GM21717 (cell line): Measurements from ENCODE around the gene TUT4.

Experiments
- ATAC-seq: cut with Tn5 transposase; IDR thresholded peaks from one replicate; pipeline ENCODE4 v1.9.1; 2021; ENCODE audit warnings: mild to moderate bottlenecking, moderate library complexity; ENCODE audit not compliant: unreplicated experiment

TUT4 gene

DNA sequence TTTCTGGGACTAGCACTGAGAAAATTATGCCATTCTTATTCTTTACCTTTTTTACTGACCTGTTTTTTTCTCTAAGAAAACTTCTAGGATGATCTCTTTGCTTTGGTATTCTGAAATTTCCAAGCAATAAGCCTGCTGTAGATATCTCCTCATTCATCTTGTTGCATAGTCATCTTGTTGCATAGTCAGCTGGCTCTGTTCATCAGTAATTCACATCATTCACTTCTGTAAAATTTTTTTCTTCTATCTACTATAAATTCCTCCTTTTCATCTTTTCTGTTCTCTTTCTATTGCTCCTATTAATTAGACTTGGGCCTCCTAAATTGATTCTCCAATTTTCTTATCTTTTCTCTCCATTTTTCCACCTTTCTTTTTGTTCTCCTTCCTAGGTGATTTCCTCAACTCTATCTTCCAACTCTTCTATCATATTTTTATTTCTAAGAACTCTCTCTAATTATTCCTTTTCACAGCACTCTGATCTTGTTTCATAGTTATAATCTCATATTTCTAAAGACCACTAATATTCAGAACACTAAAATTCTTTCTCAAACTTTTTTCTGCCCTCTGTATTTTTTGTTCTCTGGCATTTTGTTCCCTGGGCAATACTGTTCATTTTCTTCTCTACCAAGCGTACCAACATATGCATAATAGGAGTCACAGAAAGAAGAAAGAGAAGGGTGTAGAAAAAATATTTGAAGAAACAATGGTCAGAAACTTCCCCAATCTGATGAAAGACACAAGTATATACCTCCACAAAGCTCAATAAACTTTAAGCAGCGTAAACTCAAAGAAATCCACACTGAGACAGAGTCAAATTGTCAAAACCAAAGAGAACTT is 17.7 kb downstream of the TUT4 start:
- ATAC-seq, result no peak

DNA sequence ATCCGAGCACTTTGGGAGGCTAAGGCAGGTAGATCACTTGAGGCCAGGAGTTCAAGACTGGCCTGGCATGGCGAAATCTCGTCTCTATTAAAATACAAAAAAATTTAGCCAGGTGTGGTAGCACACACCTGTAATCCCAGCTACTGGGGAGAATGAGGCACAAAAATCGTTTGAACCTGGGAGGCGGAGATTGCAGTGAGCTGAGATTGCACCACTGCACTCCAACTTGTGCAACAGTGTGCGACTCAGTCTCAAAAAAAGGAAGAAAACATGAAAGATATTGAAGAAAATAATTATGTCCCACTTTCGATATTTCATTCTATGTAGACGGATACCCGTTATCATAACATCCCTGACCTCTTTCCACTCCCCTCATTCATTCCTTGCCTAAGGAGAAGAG is 19.2 kb downstream of the TUT4 start:
- ATAC-seq, result no peak

DNA sequence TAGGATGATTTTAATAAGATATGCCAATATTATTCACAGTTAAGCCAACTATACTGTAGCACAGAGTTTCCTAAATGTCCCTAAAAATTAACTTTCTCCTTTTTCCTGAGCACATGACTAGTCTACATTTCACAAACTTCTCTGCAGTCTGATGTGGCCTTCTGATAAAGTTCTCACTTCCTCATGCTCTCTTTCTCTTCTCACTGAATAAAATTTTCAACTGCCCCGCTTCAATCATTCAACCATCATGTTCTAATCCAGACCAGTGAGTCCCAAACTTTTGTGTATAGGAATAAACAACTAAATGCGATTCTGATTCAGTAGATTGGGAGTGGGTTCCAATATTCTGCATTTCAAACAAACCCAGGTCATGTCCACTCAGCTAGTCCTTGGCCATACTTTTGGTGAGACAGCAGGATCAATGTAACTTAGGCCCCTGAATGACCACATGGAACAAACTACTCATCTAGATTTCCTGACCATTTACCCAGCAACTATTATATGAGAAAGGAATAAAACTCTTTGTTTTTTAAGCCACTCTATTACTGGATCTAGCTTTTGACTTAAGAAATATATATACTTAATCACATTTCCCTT is 20.1 kb downstream of the TUT4 start:
- ATAC-seq, result no peak

- ATAC-seq, result no peak
Observed at GRCh38 chr1:52532247-52532646, 20.6 kb downstream of the TUT4 start.

DNA sequence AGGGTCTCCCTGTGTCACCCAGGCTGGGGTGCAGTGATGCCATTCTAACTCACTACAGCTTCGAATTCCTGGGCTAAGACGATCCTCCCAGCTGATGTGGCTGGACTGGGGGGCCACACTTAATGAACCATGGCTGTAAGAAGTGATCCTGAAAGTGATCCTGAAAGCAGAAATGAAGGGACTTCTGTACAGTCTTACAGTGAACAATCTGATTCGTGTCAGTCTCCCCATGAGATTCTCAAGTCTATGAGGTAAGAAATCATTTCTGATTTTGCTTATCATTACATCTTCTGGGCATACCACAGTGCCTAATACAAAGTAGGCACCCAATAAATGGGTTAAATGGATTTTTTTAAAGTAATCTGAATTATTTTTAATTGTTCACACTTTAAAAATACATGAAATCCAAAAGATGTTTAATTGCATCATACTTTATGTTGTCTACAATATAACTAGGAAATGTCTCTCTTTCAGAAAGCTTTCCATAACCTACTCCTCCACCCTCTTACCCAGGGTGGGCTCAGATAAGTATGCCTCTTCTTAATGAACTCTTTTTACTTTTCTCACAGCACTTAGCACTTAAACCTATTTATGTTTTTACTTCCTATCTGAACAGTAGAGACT is 21.5 kb downstream of the TUT4 start:
- no peak for ATAC-seq

DNA sequence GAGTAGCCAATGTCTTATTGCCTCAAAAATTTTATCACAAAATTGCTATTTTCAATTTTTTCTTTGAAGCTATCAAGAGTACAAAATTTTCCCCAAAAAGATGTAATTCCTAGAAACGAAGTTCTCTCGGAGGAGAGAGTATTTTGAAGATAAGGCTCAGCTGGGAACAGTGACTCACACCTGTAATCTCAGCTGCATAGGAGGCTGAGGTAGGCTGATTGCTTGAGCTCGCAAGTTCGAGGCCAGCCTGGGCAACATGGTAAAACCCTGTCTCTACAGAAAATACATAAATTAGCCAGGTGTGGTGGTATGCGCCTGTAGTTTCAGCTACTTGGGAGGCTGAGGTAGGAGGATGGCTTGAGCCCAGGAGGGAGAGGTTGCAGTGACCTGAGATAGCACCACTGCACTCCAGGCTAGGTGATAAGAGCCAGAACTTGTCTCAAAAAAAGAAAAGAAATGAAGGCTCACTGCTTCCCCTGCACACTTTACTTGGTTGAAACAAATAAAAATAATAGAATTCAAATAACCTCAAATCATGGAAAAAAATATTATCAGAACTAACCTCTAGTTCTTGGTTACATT is 22.2 kb downstream of the TUT4 start:
- ATAC-seq, result no peak

DNA sequence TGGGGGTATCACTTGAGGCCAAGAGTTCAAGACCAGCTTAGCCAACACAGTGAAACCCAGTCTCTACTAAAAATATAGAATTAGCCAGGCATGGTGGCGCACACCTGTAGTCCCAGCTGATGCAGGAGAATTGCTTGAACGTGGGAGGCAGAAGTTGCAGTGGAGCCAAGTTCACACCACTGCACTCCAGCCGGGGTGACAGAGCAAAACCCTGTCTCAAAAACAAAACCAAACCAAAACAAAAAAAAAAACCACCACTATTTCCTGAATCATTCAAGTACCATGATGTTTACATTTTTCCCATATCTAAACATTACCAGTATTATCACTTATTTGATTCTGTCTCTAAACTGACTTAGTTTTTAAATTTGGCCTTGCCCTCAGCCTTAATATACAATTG is 29.5 kb downstream of the TUT4 start:
- ATAC-seq, result no peak

DNA sequence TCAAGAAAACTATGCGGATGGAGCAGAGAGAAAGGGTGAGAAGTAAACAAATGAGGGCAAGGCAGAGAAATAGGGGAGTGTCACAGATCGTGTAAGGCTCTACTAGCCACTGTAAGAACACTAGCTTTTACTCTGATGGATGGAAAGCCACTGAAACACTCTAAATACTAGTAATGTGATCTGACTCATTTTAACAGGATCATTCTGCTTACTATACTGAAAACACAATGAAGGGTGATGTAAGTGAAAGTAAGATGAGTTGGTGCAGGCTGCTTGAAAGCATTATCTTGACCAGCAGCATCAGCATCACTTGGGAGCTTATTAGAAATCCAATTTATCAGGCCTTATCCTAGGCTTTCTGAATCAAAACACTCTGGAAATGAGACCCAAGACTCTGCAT is 32.7 kb downstream of the TUT4 start:
- no peak for ATAC-seq

DNA sequence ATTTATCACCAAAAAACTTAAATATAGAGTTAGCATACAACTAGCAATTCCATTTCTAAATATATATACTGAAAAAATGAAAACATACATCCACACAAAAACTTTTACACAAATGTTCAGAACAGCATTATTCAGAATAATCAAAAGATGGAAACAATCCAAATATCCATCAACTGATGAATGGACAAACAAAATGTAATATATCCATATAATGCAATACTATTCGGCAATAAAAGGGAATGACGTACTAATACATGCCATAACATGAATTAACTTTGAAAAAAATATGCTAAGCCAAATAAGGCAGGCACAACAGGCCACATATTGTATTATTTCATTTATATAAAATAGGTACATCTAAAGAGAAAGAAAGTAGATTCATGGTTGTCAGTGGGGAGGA is 33.9 kb downstream of the TUT4 start:
- ATAC-seq, result no peak

DNA sequence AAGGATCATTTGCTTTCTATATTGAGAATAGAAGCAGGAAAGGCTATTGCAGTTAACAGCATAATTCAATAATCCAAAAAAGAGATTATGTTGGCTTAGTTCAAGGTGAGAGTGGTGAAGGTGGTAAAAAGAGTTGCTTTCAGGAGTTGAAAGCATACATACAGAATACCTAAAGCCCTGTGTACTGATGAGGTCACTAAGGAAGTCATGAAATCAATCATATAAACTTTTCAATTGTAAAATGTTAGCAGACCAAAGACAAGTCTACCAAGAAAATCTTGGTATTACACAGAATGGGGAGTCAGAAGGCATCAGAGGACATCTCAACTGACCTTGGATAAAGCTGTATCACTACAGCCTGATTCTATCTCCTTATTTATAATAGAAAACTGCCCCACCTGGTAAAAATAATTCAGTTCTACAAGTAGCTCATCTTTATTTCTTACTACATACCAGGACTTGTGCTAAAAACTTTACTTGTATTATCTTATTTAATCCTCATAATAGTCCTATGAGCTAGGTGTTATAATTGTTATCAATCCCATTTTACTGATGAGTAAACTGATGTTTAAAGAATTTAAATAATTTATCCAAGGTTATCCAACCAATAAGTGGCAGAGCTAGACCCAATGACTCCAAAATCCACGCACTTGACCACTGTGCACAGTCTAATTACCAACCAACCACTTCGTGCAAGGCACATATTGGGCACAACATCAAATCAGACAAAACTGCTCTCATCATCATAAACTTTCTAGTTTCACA is 40.9 kb downstream of the TUT4 start:
- no peak for ATAC-seq

DNA sequence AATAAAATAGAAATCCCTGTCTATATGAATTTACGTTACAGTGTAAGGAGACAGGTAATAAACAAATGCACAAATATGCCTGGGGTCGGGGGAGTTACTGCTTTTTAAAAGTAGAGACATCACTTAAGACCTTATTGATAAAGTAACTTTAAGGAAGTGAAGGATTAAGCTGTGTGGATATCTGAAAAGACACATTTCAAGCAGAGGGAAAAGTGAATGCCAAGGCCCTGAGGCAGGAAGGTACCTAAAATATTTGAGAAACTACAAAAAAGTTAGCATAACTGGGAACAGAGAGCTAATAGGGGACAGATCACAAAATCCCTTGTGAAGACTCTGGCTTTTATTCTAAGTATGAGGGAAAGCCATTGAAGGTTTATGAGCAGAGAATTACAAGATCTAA is 41.5 kb downstream of the TUT4 start:
- ATAC-seq, result no peak

DNA sequence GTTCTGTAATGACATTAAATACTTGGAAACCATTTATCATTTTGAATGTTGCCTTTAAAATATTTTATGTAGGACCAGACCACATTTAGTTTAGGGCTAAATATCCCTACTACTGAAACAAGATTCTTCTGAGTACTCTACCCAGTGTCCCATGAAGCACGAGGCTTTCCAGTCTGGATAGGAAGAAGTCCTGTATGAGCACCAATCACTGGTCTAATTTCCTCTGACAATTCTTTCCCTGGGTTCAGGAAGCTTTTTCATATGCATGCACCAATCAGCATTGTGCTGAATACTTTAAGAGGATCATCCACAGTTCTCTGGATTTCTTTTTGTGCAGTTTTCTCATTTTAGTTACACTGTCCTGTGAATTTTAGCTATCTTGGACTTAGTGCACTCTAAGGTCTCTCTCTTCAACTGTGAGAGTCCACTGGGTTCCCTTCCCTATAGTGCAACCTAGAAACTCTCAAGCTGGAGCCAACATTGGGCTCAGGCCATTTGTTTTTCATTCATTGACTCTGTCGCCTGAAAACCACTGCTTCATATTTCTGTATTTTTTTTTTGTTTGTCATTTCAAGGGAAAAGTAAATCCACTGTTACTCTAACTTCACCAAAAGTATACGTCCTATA is 45.9 kb downstream of the TUT4 start:
- no peak for ATAC-seq

DNA sequence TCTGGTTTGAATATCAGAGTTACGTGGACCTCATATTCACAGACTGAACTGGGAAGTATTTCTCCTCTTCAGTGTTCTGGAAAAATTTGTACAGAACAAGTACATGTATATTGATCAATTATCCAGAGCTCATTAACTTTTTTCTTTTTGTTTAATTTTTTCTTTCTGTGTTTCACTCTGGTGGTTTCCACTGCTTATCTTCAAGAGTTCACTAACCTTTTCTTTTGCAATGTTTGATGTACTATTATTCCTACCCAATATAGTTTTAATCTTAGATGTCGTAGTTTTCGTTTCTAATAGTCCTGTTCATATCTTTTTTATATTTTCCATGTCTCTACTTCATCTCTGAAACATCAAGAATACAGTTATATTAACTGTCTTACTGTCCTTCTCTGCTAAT is 46.5 kb downstream of the TUT4 start:
- no peak for ATAC-seq

GRCh38 chr1:52504720-52505119 is 48.2 kb downstream of the TUT4 start:
- ATAC-seq, result no peak

DNA sequence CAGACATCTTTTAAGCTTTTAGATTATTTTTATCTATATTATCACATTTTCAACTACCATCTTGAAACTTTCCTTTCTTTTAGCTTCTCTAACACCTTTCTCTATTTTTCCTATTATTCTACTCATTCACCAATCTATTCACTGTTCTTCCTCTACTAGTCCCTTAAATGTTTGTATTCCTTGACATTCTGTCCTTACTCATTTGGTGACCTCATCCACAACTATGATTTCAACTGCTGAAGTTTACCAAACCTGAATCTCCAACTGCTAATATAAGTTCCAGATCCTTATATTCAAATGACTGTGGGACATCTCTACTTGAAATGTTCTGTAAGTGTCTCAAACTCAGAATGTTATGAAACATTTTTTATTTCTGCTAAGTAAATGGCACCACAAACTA is 49.2 kb downstream of the TUT4 start:
- ATAC-seq, result no peak

- no peak for ATAC-seq
Observed at GRCh38 chr1:52502789-52503188, 50.1 kb downstream of the TUT4 start.

DNA sequence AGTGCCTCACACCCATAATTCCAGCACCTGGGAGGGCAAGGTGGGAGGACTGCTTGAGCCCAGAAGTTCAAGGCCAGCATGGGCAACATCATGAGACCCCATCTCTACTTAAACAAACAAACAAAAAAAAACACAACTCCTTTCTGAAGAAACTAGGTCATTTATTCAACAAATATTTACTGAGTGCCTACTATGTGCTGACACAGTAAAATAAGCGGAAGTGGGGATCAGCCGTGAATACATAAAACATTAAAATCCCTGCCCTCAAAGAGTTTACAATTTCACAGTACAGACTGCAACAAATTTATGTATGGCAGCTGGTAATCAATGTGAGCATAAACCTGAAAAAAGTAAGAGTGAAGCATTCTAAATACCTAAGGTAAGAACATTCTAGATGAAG is 65.3 kb downstream of the TUT4 start:
- ATAC-seq, result no peak

- ATAC-seq, result no peak
Observed at GRCh38 chr1:52482326-52483004, 70.4 kb downstream of the TUT4 start.

- ATAC-seq, result no peak
Observed at GRCh38 chr1:52479076-52479475, 73.8 kb downstream of the TUT4 start.

DNA sequence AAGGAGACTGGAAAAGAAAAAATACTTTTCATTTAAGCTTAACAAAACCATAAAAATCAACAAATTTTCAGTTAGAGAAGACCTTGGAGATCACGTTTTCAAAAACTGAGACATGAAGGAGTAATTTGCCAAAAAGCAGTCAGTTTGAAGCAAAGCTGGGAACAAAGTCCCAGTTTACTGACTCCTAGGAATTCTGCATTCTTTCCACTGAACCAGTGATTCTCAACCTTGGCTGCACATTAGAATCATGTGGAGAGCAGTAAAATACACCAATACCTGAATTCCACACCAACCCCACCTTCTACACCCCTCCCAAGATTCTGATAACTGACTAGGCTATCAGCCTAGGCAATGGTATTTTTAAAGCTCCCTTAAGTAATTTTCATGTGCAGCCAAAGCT is 75.0 kb downstream of the TUT4 start:
- no peak for ATAC-seq
